ENCODE results near the gene LRRC45.
A peak's percentile ranks its signal among the peaks of the same experiment; 100 is the strongest.
"Not testable (repeated sequence)": the region's sequence is repeated elsewhere in the genome, so short reads cannot be mapped to it uniquely, and the experiment has no call there.

LRRC45 gene

GRCh38 chr17:82022981-82023446, at the start of gene LRRC45:
TSS of gene LRRC45 (plus strand) at chr17:82023305. CDS start at chr17:82023644, 339 bp downstream.
- DNase-seq = peak; percentile 100

- DNase-seq = no peak
Measured at GRCh38 chr17:81973432-81973831, 49.7 kb upstream of the LRRC45 start.

GRCh38 chr17:81976332-81977210, 46.5 kb upstream of the LRRC45 start:
- DNase-seq = peak; percentile 60 to 64

GRCh38 chr17:81977211-81977808, 45.8 kb upstream of the LRRC45 start, which contains the start of gene ASPSCR1:
TSS of gene ASPSCR1 (plus strand) at chr17:81977629. CDS start at chr17:81977647, 18 bp downstream.
- DNase-seq = peak; percentile 86 to 89

- DNase-seq = no peak
Measured at GRCh38 chr17:81978524-81979298, 44.4 kb upstream of the LRRC45 start.

GRCh38 chr17:81980122-81980521, 43.0 kb upstream of the LRRC45 start:
- no peak for DNase-seq

GRCh38 chr17:81980707-81981343, 42.3 kb upstream of the LRRC45 start:
- no peak for DNase-seq

- not testable (repeated sequence) for DNase-seq
Measured at GRCh38 chr17:81981511-81981910, 41.6 kb upstream of the LRRC45 start.

GRCh38 chr17:81983011-81983638, 40.0 kb upstream of the LRRC45 start:
- DNase-seq = no peak

- no peak for DNase-seq
Measured at GRCh38 chr17:81983639-81984373, 39.3 kb upstream of the LRRC45 start.

GRCh38 chr17:81984773-81985410, 38.2 kb upstream of the LRRC45 start:
- no peak for DNase-seq

- DNase-seq = no peak
Measured at GRCh38 chr17:81986606-81987005, 36.5 kb upstream of the LRRC45 start.

GRCh38 chr17:81987161-81987770, 35.8 kb upstream of the LRRC45 start:
- DNase-seq = no peak

GRCh38 chr17:81990836-81991683, 32.0 kb upstream of the LRRC45 start:
- DNase-seq = no peak

- DNase-seq = no peak
Measured at GRCh38 chr17:81991684-81992305, 31.3 kb upstream of the LRRC45 start.

- no peak for DNase-seq
Measured at GRCh38 chr17:81992306-81993102, 30.6 kb upstream of the LRRC45 start.

GRCh38 chr17:81993729-81994592, 29.1 kb upstream of the LRRC45 start:
- DNase-seq = no peak

All from activated CD4-positive, alpha-beta T cell treated with anti-CD3 and anti-CD28 coated beads, Interleukin-2, amount 50 U/mL, for 48 hours (primary cell).